Measurements from ENCODE around the gene CDK5RAP1. TPM values are rescaled to one million over a fixed set of nuclear protein-coding genes. Genes with fewer than 3 reads are reported as not detected.

Gene CDK5RAP1
- total and polyA plus RNA-seq, 9 of the 15 experiments (the other 6 are each of a cell fraction or from before 2014, with no cell fraction given), result 41.6 to 127 (median 58.3) TPM

GRCh38 chr20:33312583-33312982 lies 88.7 kb downstream of the CDK5RAP1 start:
- H3K4me1 ChIP-seq (replicated peaks in 1 of 2; ENCODE audit: control insufficient read depth in 2 of 2, insufficient read depth in 2 of 2, low read length in 2 of 2), result no peaks in the 10 kb centered on the region
- BruUV-seq (replicated peaks), result no TSS peak
- H2AFZ ChIP-seq (ENCODE audit: low read depth, low read length), result no peak overlapping the region
- peaks cover 29 to 45% of the 10 kb centered on the region in 2 experiments for H3K27me3 ChIP-seq (ENCODE audit: control insufficient read depth in 2 of 2, insufficient read depth in 2 of 2, low read length in 2 of 2)
- ChIA-PET CTCF (ENCODE audit: low intra/inter-chr PET ratio) (no interaction called here), POLR2A (interaction anchor here (0.6 kb wide), 1 partner anchor 257 kb away, joined by 5 read pairs; no protein-coding TSS in a partner anchor)
- no peaks in the 10 kb centered on the region for H3K36me3 ChIP-seq (ENCODE audit: control insufficient read depth, insufficient read depth, low read length)
- no peak overlapping the region for H3K4me2 ChIP-seq (ENCODE audit: insufficient read depth, low read length)
- H3K9ac ChIP-seq (ENCODE audit: insufficient read depth in 1 of 2, low read depth in 2 of 2, low read length in 2 of 2), result no peak overlapping the region
- ATAC-seq (no peak), DNase-seq (ENCODE audit: extremely low read depth in 1 of 4, low spot score in 3 of 4) (no peak), FAIRE-seq (no peak)
- WGBS (ENCODE audit: insufficient coverage, low coverage, missing lambda C conversion rate), result 7% methylated on average over 11 of the region's 11 CpGs
- no peaks in the 10 kb centered on the region; the same call in 1 of the 2 replicates for H3K9me3 ChIP-seq (replicated peaks; ENCODE audit: control insufficient read depth, insufficient read depth, low read depth, low read length)
- intact Hi-C loops (cut with micrococcal nuclease) (no loop called here), in situ Hi-C loops (cut with MboI) (no loop called here)
- H4K20me1 ChIP-seq (replicated peaks; ENCODE audit: control insufficient read depth, insufficient read depth, low read length), result peaks cover 15% of the 10 kb centered on the region; the same call in 1 of the 2 replicates
- H3K9me1 ChIP-seq (ENCODE audit: control insufficient read depth, insufficient read depth, low read length), result no peaks in the 10 kb centered on the region
- no peak overlapping the region for H3K4me3 ChIP-seq
- no peaks in the 10 kb centered on the region for H3K79me2 ChIP-seq (ENCODE audit: control insufficient read depth, insufficient read depth, low read length)
- no peak overlapping the region for H3K27ac ChIP-seq (ENCODE audit: extremely low read depth, low read depth, low read length)
- TF ChIP-seq ZBTB8A (IDR thresholded peaks at IDR 0.05; ENCODE audit: partially characterized antibody) (no peak), SREBF2 (CRISPR knock-in tag; IDR thresholded peaks at IDR 0.05) (no peak), ZNF212 (CRISPR knock-in tag; IDR thresholded peaks at IDR 0.05) (no peak), KLF13 (tag; IDR thresholded peaks at IDR 0.05; ENCODE audit: borderline replicate concordance, low read depth) (no peak), TAL1 (IDR thresholded peaks at IDR 0.05) (no peak), KDM1A (IDR thresholded peaks at IDR 0.05) (0 out of 4 replicates have a peak, but pooled peaks of 1 of the 2 experiments have one; percentile 11), XRCC3 (IDR thresholded peaks at IDR 0.05) (no peak), RBM15 (IDR thresholded peaks at IDR 0.05; ENCODE audit: insufficient read depth, low read length) (no peak), BCOR (IDR thresholded peaks at IDR 0.05) (peak; percentile 63), C11orf30 (IDR thresholded peaks at IDR 0.05; ENCODE audit: low read depth) (no peak), CBFA2T3 (IDR thresholded peaks at IDR 0.05) (no peak), RFX5 (IDR thresholded peaks at IDR 0.05; ENCODE audit: low read depth, low read length) (no peak), RBFOX2 (IDR thresholded peaks at IDR 0.05; ENCODE audit: low read depth, low read length) (no peak), JUND (IDR thresholded peaks at IDR 0.05; ENCODE audit: borderline replicate concordance, low read depth, low read length) (no peak), JUND (tag; IDR thresholded peaks at IDR 0.05; ENCODE audit: borderline replicate concordance, low read depth, low read length) (no peak), RBM25 (IDR thresholded peaks at IDR 0.05; ENCODE audit: low read depth, low read length, severe bottlenecking) (peak; percentile 25), POLR2AphosphoS5 (IDR thresholded peaks at IDR 0.05; ENCODE audit: control insufficient read depth, insufficient read depth, low read depth, low read length) (no peak), EWSR1 (IDR thresholded peaks at IDR 0.05; ENCODE audit: borderline replicate concordance, low read depth, partially characterized antibody) (no peak), NR3C1 (CRISPR knock-in tag; IDR thresholded peaks at IDR 0.05) (no peak), PCBP2 (IDR thresholded peaks at IDR 0.05; ENCODE audit: low read depth, low read length, poor library complexity, severe bottlenecking) (no peak), THRAP3 (IDR thresholded peaks at IDR 0.05; ENCODE audit: borderline replicate concordance) (no peak), ARID3B (CRISPR knock-in tag; IDR thresholded peaks at IDR 0.05; ENCODE audit: borderline replicate concordance) (no peak)
- TF ChIP-seq, protein P1, sequence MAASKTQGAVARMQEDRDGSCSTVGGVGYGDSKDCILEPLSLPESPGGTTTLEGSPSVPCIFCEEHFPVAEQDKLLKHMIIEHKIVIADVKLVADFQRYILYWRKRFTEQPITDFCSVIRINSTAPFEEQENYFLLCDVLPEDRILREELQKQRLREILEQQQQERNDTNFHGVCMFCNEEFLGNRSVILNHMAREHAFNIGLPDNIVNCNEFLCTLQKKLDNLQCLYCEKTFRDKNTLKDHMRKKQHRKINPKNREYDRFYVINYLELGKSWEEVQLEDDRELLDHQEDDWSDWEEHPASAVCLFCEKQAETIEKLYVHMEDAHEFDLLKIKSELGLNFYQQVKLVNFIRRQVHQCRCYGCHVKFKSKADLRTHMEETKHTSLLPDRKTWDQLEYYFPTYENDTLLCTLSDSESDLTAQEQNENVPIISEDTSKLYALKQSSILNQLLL (CRISPR knock-in tag; IDR thresholded peaks at IDR 0.05; ENCODE audit: borderline replicate concordance), result no peak
